NCI-H446 treated with DMSO at 0.1 percent for 48 hours (cell line): ENCODE data around the gene DCBLD2.

Source experiments
- DNase-seq: peaks from one replicate; lab custom pipeline; 2025; lab: John Stamatoyannopoulos, UW

Gene DCBLD2, protein sequence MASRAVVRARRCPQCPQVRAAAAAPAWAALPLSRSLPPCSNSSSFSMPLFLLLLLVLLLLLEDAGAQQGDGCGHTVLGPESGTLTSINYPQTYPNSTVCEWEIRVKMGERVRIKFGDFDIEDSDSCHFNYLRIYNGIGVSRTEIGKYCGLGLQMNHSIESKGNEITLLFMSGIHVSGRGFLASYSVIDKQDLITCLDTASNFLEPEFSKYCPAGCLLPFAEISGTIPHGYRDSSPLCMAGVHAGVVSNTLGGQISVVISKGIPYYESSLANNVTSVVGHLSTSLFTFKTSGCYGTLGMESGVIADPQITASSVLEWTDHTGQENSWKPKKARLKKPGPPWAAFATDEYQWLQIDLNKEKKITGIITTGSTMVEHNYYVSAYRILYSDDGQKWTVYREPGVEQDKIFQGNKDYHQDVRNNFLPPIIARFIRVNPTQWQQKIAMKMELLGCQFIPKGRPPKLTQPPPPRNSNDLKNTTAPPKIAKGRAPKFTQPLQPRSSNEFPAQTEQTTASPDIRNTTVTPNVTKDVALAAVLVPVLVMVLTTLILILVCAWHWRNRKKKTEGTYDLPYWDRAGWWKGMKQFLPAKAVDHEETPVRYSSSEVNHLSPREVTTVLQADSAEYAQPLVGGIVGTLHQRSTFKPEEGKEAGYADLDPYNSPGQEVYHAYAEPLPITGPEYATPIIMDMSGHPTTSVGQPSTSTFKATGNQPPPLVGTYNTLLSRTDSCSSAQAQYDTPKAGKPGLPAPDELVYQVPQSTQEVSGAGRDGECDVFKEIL

DNA sequence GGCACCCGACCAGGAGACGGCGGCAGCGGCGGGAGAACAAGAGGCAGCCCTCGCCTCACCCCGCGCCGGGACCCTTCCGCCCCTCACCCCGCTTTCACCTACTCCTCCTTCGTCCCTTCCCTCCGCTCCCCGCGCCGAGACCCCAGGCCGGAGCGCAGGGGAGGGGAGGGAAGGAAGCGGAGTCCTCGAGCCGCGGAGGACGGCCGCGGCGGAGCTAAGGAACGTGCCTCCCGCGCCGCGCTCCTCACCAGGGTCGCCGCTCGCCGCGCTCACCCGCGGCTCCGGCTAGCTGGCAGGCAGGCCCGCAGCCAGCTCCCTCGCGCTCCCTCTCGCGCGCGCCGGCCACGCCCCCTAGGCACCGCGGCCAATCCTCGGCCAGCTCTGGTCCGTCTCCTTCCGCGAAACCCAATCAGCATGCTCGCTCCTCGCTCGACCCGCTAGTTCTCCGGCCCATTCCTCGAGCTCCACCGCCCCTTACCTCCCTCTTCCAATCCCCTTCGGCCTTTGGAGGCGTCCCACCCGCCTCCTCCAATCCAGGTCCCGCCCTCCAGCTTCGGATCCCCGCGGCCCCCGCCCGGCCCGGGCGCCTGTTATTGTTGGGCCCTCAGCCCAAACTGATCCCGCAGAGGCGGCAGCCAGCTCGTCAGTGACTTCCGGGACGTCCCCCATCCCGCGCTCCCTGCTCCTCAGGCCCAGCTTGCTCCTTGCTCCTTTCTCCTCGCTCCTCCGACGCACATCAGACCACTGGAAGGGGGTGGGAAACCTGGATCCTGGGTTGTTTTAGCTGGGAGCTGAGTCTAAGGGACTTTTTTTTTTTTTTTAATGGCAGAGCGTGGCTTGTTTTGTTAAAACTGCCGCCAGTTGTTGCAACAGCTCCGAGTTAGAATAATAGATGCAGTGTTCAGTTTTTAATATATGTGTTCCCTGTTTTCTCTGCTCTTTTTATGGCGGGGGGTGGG lies at the start of gene DCBLD2:
Gene DCBLD2 (minus strand): TSS at position 304 of the 959 bp plus-strand sequence. CDS start 369 bp downstream, outside the sequence.
- peak; percentile 98 for DNase-seq

DNA sequence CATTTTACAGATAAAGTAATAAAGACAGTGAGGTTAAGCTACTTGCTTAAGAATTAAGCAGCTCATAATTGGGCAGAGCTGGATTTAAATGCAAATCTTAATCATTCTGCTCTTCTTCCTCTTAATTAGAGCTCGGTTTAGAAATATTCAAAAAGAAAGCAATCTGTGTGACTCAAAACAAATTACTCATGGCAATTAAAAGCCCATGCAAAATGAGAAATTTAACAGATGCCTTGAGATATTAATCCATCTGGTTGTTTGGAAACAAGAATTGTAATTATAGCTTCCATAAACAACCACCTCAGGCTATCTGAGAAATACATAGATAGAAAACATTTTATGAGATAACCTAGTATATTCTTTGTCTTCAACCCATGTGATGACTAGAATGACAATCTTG lies 44.2 kb upstream of the DCBLD2 start:
- DNase-seq: no peak

DNA sequence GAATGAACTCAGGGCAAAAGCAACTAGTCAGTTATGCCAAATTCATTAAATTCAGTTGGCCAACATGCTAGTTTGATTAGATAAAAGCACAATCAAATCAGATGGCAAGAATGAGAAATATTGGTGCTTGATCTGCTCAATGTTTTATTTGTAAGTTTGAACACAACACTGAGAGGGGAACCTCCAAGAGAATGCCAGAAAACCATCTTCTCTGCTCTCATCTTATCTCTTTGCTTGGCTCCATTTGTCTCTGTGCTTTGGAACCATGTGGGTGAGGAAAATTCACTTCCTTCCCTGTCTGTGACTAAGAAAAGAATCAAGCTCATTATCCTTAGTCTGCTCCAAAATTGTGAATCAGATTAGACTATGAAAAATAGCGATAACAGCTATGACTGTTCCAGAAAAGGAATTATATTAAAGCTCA lies 43.6 kb upstream of the DCBLD2 start:
- DNase-seq: no peak

DNA sequence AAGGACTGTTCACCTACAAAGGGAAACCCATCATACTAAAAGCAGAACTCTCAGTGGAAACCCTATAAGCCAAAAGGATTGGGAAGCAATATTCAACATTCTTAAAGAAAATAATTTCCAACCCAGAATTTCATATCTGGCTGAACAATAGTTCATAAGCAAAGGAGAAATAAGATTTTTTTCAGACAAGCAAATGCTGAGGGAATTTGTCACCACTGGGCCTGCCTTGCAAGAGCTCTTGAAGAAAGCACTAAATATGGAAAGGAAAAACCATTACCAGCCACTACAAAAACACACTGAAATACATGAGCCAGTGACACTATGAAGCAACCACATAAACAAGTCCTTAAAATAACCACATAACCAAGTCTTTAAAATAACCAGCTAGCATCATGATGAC lies 28.9 kb upstream of the DCBLD2 start:
- no peak for DNase-seq

DNA sequence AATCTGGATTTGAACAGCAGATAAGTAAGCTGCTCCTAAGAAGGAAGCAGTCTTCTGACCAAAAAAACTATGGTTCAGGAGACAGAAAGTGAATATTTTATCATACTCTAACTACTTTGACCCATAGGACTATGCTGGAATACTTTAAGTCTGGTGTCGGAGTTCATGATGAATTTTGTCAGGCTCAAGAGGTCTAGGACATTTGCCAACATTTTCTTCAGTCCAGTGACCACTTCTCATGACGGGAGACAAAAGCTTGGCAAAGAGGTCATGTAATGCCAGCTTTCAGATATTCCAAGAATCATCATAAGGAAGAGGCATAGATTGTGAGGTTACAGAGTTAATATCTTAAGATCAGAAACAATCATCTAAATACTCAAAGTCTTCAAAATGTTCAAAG lies 20.5 kb upstream of the DCBLD2 start:
- DNase-seq: peak; percentile 19

DNA sequence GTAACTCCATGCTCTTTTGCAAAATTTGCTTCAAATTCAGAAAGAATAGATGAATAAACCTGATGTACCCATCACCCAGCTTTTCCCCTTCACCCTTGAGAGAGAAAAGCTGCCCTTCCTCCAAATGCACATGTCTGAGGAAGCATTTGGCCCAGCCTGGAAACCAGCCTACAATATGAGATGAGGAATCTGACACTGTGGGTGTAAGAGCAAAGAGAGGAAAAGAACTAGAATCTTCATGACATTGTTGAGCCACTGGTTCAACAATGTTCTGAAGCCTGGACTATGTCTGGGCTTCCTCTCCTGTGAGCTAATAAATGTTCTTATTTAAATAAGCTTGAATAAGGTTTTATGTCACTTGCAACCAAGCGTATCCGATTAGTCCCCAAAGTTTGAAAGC lies 18.7 kb upstream of the DCBLD2 start:
- DNase-seq: no peak

DNA sequence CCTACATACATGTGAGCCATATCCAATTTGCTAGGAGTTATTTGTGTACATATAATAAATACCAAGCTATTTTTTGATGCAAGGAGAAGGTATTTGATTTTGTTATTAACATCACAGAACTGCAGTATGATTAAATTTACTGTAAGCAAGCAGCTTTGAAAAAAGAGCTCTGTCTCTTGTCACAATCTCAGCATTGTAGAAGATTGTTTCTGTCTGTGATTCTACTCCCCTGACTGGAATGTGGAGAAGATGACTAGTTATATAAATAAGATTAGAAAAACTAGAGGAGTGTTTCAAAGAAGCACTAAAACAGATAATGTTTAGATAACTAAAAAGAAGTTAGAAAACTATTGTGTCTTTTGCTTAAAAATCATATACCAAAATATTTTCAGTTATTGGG lies 17.1 kb upstream of the DCBLD2 start:
- DNase-seq: no peak

DNA sequence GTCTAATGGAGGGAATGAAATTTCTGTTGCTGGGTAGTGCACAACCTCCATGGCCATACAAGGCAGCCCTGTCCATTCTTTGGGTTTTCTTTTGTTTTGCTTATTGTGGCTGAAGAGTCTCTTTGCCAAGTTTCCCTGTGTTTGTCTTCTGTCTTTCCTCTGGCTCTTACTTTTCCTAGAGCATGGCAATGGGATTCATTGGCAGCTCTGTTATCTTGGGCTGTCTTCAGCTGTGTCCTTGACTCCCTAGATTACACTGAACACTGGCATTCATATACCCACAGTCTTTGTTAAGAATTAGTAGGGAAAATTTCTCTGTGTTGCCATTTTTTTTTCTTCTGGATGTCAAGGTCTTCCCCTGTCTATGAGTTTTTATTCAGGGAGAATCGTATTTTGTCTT lies 16.1 kb upstream of the DCBLD2 start:
- no peak for DNase-seq

DNA sequence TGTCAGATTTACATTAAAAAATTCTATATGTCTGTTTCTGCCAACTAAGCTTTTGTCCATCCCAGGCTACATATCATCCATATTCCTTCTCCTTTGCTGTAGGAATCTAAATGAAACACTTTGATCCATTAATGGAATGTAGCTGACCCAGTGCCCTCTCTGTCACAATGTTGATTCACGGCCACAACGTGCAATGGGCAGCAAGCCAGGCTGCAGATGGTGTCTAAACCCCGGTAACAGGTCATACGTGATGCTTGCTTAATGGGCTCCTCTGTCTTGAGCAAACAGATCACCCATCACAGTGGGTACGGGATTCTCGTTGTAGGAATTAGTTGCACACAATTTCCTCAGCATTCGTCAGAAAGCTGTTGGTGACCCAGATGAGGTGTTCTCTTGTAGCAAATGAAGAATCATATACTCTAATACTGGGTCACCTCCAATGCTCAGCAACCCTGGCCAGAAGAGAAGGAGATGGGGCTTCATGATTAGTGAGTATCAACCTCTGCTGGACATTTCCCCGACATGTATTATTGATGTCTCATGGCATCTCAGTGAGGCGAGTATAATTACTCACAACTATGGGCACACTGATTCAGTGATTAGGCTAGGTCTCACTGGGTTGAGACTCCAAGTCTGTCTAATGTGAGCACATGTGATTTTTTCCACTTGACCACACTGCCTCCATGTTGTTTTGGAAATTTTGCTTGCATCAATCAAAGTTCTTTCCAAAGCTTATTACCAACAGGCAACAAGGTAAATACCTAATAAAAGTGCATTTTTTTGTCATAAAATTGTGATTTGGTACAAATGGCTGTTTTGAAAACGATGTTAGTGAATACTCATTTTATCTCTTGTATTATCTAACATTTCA lies 12.9 kb upstream of the DCBLD2 start:
- DNase-seq: peak; percentile 9

DNA sequence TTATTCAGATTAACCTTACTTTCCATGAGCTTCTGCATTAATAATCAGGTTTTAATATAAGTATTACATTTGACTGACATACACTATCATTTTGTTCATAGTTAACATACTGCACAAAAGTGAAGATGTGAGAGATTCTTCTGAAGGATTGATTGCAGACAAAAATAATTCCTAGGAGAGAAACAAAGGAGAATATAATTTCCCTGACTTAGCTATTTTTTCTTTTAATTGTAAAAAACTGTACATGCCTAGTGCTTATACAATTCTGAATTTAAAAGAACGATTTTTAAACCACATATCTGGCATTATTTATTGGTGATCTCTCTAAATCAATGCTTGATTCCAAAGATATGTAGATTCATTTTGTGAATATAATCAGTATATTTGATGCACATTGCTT lies 11.0 kb upstream of the DCBLD2 start:
- DNase-seq: no peak

DNA sequence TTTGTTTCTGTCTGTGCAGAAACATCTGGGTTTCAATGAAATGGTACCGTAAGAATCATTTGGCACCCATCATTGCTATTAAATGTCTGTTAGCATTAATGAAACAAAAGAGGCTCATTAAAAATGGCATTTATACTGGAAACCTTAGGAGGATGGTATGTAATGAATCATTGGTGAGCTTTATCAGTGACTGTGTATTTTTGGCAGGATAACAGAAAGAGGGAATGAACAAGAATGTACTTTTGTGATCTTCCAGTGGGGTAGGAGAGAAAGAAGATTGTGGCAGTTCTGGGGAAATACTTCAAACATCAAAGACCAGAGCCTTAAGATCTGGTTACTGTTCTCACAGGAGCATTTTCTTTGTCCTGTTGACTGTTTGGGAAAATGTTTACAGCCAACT lies 4.7 kb upstream of the DCBLD2 start:
- no peak for DNase-seq

DNA sequence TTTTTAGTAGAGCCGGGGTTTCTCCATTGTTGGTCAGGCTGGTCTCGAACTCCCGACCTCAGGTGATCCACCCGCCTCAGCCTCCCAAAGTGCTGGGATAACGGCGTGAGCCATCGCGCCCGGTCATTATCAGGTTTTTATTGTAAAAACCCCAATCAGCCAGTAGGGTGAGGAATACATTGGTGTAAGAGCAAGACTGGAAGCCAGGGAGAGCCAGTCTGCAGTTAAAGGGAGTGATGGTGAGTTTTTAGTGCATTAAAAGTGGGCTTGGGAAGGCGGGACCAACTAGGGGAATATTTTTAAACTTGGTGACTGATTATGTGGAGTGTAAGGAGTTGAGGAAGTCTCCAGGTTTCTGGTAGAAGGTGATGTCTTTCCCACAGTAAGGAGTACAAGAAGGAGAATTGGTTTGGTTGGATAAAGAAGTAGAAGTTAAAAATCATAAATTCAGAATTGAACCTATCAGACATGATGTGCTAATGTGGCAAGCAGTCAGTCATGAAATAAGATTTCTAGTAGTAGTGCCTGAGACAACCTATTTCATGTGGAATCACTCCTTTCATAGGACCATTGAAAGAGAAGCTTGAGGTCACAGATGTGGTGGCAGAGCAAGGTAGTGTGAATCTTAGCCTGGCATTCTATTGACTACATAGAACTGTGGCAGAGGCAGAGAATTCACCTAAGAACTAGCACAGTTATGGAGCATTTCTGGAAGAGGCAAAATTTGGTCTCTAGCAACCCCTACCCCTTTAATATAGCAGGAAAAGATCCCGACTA lies 2.4 kb upstream of the DCBLD2 start:
- no peak for DNase-seq

DNA sequence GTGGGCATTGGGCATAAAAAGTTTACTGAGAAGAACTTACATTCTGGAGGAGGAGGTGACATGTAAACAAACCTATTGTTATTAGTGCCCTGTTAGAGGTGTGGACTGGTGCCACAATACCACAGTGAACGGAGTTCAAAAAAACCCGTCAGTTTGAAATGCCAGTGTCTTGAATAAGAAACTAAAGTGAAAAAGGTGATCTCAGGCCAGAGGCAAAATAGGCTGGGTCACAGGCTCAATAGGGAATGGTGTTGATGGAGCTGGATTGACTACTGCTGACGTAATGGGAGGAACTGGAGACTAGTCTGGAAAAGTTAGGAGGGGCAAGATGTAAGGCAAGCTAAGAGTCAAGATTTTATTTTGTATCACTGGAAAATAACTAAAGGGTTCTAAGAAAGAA lies 1.6 kb upstream of the DCBLD2 start:
- no peak for DNase-seq

DNA sequence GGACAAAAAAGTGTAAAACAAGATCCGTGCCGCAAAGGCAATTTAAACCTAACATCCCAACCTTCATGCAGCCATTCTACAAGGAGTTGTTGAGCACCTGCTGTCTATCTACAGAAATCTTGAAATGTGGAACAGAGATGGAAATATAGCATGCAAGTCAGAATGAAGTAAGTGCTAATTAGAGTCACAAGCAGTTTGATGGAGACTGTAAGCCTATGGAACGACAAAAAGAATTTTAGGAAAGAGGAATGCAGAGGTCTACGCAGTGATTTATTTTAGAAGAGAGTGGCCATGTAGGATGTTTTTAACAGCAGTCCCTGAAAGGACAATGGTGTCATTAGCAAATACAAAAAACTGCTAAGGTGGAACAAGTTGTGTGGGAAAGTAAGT lies 851 bp upstream of the DCBLD2 start:
- no peak for DNase-seq

DNA sequence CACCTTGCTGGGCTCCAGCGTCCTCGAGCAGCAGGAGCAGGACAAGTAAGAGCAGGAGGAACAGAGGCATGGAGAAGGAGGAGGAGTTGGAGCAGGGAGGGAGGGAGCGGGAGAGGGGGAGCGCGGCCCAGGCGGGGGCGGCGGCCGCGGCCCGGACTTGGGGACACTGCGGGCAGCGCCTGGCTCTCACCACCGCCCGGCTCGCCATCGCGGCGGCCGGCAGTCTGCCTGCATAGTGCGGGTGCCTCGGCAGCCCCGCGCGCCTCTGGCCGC lies 440 bp downstream of the DCBLD2 start:
- peak; percentile 28 for DNase-seq

DNA sequence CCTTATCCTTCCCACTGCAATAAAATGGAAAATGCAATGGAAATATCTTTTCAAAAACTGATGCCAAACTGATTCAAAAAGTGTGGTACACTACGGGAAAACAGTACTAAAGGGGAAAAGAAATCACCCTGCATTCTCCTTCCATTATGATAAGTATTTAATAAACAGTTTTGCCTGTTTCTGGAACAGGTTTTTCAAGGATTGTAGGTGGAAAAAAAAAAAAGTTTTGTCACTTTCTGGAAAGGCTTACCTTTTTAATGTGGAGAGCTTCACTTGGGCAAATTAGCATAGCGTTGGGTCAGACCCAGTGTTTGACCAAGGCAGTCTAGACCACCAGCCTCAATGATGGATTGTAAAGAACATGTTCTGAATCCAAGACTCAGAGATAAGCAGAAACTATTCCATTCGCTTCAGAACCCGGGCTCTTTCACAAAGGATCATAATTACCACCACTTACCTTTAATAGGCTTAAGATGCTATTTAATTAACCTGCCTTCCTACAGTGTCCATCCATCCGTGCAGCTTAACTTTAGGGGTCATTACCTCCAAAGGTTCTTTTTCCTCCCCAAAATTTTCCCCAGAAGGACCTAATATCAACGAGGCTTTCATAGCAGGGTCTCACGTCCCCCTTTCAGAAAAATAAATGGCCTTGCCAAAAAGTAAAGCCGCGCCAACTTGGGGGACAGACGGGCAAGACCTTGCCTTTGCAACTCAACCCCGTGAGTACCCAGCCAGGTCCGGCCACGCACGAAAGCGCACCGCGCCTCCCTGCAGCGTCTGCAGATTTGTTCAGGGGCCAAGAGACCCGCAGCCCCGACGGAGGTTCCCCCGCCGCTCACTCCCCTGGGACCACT lies 1.0 kb downstream of the DCBLD2 start:
- no peak for DNase-seq

DNA sequence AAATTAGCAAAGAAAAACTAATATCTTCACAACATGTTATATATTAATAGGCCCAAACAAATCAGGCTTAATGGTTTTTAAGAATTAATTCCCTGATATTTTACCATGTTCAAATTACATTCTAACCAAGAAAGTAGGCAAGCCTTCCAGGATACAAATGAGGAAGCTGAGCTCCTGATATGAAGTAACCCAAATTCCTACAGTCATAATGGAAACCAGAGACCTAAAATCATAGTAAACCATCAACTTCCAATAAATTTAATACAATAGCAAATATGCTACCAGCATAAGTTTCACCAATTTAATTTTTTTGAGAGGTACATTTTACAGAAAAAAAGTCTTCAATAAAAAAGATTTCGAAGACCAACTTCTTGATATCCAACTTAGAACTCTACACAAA lies 3.8 kb downstream of the DCBLD2 start:
- no peak for DNase-seq

DNA sequence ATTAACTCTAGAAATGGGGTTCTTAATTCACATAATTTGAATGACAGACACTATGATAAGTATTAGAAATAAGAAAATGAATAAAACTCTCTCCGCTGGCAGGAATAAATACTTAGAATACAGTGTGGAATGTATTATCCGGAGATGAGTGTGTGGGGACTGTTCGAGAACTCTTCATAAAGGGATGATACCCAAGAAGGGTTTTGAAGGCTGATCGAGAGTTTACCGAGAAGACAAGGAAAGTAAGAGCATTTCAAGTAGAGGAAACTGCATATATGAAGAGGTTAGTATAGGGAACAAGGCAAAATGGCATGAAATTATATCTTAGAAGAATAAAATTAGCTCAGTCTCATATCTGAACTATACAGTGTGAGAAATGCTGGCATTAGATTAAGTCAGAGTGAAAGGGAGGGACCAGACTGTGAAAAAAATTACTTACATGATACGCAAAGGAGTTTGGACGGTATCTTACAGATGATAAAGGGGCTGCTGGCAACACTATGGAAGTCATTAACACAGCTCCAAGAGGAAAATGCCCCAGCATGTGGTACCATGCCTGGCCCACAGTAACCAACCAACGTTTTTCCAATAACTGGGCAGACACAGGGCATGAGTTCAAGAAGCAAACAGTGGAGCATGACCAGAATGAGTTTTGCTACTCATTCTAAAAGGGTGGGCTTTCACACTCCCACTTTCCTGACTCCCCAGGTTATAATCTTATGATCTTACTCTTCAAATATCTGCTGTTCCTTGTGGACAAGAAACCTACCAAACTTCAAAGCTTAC lies 6.5 kb downstream of the DCBLD2 start:
- no peak for DNase-seq

DNA sequence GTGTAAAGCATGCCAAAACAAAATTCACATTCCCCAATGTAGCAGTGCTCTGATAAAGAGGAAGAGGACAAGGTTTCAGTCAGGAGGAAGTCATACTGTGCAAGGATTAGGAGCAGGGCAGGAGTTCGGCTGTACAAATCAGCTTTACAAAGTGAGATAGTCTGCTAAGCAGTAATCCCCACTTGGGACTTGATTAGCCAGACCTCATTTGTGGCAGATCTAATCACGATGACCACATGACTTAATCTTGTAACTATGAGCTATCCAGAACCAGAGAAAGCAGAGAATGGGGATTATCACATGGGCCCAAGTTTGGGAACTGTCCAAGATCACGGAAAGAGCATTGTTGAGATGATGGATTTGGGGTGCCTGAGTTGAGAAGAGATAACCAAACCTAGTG lies 7.8 kb downstream of the DCBLD2 start:
- no peak for DNase-seq
